ENCODE measurements around the gene GRIPAP1. TPM values are rescaled to one million over a fixed set of nuclear protein-coding genes. Genes with fewer than 3 reads are reported as not detected.

The GRIPAP1 gene
- total and polyA plus RNA-seq, 2 of the 13 experiments (the other 11 are each of a cell fraction or from before 2014, with no cell fraction given) = 16.1 to 22.6 TPM

- TF ChIP-seq, protein P1, sequence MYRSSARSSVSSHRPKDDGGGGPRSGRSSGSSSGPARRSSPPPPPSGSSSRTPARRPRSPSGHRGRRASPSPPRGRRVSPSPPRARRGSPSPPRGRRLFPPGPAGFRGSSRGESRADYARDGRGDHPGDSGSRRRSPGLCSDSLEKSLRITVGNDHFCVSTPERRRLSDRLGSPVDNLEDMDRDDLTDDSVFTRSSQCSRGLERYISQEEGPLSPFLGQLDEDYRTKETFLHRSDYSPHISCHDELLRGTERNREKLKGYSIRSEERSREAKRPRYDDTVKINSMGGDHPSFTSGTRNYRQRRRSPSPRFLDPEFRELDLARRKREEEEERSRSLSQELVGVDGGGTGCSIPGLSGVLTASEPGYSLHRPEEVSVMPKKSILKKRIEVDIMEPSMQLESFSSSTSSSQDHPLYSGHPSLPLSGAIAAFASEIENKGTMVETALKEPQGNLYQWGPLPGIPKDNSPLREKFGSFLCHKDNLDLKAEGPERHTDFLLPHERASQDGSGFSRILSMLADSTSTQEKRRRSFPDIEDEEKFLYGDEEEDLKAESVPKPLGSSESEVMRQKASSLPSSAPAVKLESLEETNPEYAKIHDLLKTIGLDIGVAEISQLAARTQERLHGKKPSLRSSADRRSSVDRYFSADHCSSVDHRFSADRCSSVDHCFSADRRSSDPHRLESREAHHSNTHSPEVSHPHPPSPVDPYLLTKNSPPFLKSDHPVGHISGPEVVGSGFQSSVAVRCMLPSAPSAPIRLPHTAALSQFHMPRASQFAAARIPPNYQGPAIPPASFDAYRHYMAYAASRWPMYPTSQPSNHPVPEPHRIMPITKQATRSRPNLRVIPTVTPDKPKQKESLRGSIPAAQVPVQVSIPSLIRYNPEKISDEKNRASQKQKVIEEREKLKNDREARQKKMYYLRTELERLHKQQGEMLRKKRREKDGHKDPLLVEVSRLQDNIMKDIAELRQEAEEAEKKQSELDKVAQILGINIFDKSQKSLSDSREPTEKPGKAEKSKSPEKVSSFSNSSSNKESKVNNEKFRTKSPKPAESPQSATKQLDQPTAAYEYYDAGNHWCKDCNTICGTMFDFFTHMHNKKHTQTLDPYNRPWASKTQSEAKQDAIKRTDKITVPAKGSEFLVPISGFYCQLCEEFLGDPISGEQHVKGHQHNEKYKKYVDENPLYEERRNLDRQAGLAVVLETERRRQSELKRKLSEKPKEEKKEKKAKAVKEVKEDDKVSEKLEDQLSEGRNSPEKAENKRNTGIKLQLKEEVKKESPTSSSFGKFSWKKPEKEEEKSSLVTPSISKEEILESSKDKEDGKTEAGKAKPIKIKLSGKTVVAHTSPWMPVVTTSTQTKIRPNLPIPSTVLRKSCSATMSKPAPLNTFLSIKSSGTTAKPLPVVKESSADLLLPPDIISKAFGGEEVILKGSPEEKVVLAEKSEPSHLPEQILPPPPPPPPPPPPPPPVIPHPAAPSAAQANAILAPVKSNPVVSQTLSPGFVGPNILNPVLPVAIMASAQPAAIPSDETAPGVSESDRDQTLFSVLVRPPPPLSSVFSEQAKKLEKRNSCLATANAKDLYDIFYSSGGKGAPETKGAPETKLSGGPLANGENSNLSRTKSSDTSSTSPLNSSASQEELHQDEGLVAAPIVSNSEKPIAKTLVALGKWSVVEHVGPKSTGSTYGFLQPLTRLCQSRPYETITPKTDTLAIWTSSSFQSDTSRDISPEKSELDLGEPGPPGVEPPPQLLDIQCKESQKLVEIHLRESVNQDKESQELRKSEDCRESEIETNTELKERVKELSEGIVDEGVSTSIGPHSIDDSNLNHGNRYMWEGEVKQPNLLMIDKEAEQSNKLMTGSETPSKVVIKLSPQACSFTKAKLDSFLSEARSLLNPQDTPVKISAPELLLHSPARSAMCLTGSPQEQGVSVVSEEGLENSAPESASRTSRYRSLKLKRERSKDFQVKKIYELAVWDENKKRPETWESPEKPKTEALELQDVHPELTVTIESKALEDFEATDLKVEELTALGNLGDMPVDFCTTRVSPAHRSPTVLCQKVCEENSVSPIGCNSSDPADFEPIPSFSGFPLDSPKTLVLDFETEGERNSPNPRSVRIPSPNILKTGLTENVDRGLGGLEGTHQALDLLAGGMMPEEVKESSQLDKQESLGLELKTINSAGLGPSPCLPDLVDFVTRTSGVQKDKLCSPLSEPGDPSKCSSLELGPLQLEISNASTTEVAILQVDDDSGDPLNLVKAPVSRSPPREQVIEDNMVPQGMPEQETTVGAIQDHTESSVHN (CRISPR knock-in tag; IDR thresholded peaks at IDR 0.05) = no peak
- no peak for TF ChIP-seq ZNF749 (CRISPR knock-in tag; IDR thresholded peaks at IDR 0.05; ENCODE audit: borderline replicate concordance)
- TF ChIP-seq PBX2 (CRISPR knock-in tag; IDR thresholded peaks at IDR 0.05) = peak; percentile 86
- TF ChIP-seq, protein P2, sequence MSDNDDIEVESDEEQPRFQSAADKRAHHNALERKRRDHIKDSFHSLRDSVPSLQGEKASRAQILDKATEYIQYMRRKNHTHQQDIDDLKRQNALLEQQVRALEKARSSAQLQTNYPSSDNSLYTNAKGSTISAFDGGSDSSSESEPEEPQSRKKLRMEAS (IDR thresholded peaks at IDR 0.05) = peak; percentile 6; the same call in 1 of the 2 replicates
- no peak for TF ChIP-seq ZNF143 (CRISPR knock-in tag; IDR thresholded peaks at IDR 0.05)
- TF ChIP-seq SP2 (CRISPR knock-in tag; IDR thresholded peaks at IDR 0.05) = peak; percentile 89
- peak; percentile 35; the same call in 1 of the 2 replicates for TF ChIP-seq SPEN (CRISPR knock-in tag; IDR thresholded peaks at IDR 0.05; ENCODE audit: low read depth)
- no peak for TF ChIP-seq ZNF567 (CRISPR knock-in tag; IDR thresholded peaks at IDR 0.05; ENCODE audit: borderline replicate concordance)
These were observed 44.0 kb downstream of the GRIPAP1 start (continued) for GRCh38 chrX:48957827-48958634.
